Mesenteric fat pad (tissue), 1 donor: ENCODE measurements around the gene RASSF5. TPM values are rescaled to one million over a fixed set of nuclear protein-coding genes. Genes with fewer than 3 reads are reported as not detected.

ENCODE experiments used
- DNase-seq: peaks from one replicate; pipeline ENCODE4 v3.0.0-alpha.2; 2020; ENCODE audit warnings: low spot score
- total RNA-seq: library from RNA; stranded (reverse); fragmentation: NEBNext Ultra II Directional; extraction: Animal tissue kit (Norgen Biotek cat#: 25700); gene quantifications from one replicate; pipeline ENCODE4 v1.2.1, GENCODE V29; 2021
- donor health status: DM: yes; HTN: yes; CAD: no.

The RASSF5 gene
- total RNA-seq, 1 donor from 2014 or later: 11.4 TPM

DNA sequence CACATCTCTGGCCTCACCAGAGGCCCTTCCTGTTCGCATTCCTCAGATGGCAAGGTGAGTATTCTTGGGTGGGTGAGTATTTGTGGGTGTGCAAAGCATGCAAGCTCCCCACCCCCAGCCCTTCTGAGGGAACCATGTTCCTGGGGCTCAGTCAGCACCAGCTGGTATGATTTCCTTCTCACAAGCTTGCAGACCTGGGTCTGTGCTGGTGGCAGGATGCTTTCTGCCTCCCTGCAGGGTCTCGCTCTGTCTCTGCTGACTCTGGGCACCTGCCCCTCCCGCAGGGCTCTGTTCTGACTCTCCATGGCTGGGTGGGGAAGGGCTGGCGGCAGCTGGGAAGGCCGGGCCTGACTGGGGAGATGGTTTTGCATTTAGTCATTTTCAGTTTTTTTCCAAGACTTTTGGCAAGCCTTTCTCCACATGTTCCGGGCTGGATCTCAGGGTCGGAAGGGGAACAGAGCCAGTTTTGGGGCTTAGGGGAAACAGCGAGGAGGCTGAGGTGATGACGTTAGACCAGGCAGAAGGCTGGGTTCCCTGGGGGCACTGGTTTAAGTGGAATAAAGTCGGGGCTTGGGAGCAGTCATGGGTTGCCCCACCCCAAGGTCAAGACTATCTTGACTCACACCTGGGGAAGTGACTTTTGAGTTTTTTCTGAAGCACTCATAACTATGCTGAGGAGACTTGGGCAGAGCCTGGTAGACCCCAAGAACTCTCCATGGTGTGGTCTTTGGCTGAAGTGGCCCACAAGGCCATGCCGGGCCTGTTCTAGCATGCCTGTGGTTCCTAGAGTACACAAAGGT is 6.2 kb downstream of the RASSF5 start:
- no peak for DNase-seq

DNA sequence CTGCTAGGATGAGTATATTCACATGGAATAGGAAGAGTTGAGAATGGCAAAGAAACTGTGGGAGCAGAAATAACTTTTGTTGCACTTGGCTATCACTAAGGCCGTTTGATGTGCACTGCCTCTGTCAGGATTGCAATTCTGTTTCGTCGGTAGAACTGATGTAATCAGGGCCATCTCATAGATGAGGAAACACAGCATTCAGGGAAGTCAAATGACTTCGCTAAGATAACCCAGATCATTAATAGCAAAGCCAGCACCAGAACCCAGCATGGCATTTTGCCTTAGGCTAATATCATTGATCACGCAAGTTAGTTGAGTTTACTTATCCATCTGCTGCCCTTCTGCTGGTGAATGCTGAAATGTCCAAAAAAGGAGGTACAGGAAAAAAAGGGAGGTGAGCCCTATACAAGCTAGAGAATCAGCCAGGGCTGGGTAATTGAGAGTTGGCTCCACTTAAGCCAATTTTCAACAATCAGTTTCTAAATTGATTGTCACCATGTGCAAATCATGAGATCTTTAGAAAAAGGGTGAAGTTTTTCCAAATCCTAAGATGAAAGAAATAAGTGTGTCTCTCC is 7.6 kb downstream of the RASSF5 start:
- no peak for DNase-seq

DNA sequence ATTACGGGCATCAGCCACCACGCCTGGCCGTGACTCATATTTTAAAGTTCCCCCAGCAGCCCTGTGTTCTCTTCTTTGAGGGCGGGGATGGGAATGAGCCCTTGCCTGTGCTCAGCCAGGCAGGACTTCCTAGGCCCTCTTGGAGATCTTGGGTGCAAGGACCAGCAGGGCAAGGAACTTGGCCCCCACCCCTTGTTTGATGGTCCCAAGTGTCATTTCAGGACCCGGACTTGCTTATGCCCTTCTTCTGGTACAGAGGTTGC is 9.3 kb downstream of the RASSF5 start:
- no peak for DNase-seq

DNA sequence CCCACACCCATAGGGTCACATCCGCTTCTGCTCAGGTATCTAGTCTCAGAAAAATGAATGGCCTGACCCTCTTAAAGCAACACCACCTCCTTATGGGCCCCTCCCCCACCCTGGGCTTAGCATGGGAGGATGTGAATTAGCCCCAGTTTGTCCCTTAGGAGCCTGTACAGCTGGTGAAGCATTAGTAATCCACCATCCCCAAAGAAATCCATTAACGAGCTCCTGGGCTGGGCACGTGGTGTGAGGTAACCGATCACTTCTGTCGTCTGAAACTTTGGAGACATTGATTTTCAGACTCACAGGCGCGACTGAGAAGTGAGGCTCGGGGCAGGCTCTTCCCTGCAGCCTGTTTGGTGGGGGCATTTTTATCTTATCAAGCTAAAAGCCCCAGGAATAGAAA is 10.5 kb downstream of the RASSF5 start:
- no peak for DNase-seq

DNA sequence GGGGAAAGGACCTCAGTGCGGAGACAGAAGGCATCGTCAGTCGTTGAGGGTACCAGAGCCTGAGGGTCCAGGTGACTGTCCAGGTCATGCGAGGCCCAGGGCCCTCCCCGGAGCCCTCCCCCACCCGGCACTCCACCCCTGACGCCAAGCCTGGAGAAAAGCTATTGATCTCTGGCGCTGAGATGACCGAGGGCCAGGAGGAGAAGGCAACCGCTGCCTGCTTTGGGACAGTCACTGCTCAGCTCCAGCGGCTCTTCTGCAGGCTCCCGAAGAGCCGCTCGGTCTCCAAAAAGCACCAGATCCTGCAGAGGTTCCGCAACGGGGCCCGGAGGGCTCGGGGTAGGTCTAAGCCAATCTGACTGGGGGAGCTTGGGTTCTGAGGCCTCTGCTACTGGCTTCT is 10.9 kb downstream of the RASSF5 start:
- DNase-seq: no peak

DNA sequence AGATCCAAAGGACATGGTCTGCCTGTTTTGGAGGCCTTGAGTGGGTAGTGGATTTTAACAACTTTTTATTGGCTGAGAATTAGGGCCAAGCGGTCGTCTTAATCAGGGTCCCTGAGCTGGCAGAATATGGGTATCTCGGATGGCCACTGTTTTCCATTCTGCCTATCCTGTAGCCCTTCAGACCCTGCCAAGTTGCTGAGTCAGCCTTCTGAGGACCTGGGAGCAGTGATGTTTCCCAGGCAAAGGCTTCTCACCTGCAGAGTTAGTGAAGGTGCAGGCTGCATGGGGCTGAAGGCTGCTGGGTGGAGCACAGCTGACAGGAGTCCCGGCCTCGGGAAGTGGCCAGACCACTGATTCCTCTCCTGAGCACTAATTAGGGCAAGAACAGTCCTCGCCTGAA is 11.4 kb downstream of the RASSF5 start:
- no peak for DNase-seq

DNA sequence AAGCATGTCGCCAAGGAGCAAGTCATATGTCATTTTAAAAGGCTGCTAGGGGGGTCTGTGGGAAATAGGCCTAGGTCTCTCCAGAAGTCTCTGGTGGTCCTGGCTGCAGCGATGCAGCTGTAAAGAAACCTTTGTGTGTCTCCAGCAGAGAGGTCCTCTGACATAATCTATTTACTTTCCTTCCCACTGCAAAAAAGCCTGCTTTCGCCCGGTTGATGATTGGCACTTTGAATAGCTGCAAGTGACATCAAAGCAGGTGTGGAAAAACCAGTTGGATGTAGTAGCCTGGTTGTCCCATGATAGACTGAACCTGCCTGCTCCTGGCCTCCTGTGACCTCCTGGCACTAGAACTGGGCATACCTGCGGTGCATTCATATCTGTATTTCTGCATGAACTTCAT is 13.8 kb downstream of the RASSF5 start:
- DNase-seq: no peak

DNA sequence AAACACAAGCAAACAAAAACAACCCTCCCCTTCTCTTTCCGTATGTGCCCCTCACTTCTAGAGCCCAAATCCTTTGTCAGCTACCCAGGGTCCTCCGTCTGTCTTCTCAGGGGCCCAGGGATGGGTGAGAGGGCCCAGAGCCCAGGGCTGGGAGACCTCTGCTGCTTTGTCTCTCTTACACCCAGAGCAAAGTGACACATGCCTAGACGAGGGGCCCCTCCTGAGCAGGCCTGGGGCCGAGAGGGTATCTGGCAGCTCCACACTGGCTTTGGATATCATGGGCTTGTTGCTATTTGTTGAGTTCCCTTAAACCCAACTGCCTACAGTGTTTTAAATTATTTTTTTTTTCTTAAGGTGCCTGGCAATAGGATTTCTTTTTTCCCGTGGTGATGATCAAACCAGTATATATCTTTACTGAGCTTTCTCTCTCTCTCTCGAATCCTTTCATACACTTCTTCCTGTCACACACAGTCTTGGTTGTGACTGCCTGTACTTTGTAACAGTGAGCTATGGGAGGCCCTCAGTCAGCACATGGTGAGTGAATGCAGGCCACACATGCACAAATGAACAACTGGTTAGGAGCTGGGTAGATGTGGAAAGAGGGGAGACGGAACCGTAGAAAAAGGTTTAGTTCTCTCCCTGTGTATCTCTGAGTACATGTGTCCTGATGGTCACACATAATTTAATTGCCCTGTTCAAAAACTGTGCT is 14.5 kb downstream of the RASSF5 start:
- DNase-seq: no peak

DNA sequence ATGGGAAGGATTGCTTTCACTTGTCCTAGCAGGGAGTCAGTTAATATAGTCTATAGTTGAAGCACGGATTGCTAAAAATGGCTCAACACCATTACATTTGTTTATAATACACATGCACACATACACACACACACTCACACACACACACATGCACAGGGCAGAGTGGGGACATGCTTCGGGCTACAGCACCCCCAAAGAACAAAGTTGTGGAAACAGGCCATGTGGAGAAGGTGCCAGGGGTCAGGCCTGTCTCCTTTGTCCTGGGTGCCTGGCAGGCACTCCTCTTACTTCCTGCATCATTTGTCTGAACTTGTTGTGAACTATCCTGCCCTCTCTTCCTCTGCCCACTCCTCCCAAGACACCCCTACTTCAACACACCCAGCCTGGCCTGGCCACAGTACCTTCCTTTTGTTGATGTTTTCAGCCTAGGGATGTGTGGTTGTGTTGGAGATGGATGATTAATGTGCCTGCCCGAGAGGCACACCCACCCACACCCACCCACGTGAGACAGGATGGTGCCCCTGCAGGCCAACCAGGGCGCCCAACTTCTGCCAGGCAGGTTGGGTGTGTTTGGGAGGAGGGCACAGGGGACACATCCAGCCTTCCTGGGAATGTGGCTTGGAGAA is 17.5 kb downstream of the RASSF5 start:
- DNase-seq: no peak

DNA sequence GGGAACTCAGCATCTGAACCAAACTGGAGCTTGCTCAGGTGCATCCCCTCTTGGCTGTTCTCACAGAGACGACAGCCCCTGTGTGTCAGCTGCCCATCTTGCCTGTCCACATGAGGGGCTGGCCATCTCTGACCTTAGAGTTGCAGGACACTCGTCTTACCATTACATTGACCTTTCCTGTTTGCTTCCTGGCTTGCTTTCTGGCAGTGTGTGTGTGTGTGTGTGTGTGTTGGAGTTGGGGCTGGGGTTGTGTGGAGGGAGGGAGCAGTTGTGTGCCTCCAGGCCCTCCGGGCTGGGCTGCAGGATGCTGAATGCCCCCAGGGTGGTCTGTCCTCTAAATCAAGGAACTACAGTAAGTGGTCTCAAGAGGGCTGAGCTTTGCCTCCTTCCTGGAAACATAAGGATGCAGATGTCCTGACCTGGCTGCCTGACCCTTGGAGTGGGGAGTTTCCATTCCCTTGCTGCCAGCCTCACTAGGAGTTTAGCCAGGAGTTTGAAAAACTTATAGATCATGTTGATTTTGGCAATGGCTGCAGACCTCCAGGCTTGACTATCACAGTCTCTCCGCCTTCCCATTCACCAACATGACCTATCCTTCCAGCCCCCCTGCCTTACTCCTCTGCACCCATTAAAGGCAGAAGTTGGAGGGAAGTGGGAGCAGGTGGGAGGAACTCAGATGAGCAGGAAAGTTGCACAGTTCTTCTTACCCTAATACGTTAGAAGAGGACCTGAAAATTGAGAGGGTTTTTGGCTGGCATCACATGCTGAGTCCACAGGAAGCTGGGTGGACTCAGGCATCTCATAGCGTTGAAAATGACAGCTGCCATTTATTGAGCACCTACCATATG is 19.0 kb downstream of the RASSF5 start:
- DNase-seq: no peak

DNA sequence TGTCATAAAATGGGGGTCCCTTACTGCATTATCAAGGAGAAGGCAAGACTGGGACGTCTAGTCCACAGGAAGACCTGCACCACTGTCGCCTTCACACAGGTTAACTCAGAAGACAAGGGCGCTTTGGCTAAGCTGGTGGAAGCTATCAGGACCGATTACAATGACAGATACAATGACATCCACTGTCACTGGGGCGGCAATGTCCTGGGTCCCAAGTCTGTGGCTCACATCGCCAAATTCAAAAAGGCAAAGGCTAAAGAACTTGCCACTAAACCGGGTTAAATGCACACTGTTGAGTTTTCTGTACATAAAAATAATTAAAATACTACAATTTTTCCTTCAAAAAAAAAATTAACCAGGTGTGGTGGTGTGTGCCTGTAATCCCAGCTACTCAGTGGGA is 22.1 kb downstream of the RASSF5 start:
- DNase-seq: no peak

DNA sequence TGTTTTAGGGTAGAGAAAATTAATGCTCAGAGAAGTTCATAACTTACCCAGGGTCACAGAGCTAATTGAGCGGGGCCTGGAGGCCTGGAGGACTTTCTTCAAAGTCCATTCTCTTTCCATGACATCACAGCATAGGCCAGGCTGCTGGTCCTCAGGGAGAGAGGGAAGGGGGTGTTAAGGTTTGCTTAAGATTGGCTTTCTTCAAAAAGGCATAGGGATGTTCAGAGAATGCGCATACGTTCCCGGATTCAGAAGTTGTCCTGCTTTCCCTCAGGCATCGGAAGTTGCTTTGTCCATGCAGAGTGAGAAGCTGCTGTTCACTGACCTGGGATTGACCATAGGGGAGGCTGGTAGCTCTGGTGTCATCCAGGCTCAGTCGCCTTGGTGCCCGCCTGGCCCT is 25.0 kb downstream of the RASSF5 start:
- DNase-seq: no peak

DNA sequence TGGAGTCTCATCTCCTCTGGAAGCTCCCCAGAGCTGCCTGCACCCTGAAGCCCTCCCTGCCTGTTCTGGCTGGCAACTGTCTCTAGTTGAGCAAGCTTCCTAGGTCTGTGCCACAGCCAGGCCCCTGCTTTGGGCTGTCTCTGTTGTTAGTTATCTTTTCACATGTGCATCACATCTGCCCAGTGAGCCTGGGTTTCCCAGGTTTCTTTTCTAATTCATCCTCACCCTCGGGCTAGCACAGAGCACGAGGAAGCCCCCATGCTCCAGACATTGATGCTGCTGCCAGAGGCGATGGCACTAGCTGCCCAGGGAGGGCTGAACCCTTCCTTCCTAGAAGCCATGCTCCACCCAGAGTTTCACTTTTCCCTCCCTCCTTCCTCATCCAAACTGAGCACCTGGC is 27.2 kb downstream of the RASSF5 start:
- DNase-seq: no peak

DNA sequence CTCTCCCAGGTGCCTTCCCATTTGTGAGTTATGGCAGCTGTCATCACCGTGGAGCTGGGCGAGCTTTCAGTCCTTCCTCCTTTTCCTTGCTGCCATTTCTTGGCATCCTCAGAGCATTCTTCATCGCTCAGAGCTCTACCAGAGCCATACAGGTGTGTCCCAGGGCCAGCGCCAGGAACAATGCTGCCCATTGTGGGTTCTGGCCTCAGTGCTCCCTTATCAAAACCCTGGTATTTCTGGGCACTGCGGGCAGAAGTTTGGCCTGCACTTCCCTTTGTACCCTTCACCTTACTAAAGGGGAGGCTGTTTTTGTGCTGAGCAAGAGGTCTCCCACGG is 28.5 kb downstream of the RASSF5 start:
- DNase-seq: no peak

DNA sequence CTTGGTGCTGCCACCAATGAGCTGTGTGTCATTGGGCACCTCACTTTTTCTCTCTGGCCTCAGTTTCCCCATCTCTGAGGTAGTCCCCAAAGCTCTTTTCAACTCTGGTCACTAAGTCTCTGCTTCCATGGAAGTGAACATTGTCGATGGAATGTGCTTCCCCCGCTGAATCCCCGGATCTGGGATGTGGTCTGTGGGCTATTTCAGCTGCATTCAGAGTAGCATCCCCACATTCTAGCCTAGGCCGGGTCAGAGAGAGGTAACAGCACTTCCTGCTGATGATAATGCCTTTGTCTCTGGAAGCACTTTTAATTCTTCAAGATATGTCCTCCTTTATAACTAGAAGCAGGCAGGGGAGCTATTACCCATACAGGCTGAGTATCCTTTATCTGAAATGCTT is 29.8 kb downstream of the RASSF5 start:
- no peak for DNase-seq

DNA sequence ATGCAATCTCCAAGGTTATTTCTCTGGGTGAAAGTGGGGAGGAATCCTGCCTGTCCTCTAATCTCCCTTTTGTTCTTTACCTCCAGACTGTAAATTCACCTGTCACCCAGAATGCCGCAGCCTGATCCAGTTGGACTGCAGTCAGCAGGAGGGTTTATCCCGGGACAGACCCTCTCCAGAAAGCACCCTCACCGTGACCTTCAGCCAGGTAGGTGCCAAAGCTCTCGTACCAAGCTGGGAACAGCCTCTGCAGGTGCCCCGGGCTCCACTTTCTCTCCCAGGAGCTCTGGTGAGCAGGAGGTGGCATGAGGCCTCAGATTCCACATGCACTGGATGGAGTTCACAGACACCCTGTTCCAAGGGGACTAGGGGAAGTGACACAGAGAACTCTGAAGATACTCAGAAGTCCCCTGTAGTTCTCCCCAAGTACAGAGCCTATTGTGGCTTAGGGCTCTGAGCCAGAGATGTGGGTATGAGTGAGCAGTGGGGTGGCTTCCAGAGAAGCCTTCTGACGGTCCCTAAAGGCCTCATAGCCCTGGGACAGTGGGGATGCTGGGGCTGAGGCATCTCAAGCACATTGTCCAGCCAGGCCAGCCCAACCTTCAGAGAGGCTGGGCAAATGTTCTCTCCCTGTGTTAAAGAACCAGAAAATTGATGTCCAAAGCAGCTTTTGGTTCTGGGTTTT is 30.9 kb downstream of the RASSF5 start:
- no peak for DNase-seq

DNA sequence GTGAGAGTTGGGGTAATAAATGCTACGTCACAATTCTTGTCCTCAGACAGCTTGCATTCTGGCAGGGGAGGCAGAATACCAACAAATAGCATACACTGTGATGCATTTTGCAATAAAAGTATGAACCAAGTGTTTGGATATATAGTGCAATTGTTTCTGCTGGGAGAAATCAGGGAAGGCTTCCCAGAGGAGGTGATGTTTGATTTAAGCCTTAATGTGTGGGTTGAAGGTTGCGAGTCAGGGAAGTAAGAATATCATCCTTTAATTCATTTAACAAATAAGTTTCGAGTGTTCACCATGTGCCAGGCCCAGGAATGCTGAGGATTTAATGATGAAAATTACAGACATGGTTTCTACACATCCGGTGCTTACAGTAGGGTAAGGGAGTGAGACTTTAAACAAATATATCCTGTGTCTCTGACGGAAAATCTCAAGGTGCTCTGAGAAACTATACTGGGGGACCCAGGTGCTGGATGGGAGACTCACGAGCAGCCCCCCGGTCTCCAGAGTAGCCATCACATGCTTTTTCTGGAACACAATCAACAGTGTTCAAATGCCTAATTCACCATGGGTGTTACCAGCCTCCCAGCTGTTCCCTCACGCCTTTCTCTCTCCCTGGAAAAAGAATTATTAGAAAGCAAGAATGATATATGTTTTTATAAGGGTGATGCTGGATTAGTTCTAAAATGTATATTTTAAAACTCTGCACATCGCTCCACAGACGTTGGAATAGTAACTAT is 31.7 kb downstream of the RASSF5 start:
- DNase-seq: no peak

DNA sequence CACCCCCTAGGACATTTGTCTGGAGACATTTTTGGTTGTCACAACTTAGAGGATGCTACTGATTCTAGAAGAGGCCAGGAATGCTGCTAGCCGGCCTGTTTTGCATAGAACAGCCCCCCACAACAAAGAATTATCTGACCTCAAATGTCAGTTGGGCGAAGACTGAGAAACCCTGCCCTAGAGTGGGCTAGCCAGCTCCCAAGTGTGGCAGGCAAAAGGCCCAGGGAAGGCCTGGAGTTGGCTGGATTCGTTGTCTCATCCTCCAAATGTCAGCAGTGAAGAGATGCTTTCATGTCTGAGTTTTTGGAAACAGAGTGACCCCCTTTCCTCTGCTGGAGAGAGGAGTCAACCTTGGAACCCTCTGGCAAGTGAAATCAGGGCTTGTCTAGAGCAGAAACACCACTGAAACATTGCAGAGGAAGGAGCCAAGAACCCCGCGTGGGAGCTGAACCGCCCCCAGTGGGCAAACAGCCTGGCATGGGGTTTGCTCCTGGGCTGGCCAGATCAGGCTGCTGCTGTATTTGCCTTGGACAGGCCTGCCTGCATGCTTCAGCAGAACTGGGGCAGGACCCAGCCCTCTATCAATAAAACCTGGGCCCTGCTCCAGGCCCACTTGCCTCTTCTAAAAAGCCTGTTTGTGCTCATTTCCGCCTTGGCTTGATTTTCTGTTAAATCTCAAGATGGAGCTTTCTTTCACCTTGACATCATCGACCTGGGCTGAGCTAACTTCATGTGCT is 32.9 kb downstream of the RASSF5 start:
- no peak for DNase-seq

DNA sequence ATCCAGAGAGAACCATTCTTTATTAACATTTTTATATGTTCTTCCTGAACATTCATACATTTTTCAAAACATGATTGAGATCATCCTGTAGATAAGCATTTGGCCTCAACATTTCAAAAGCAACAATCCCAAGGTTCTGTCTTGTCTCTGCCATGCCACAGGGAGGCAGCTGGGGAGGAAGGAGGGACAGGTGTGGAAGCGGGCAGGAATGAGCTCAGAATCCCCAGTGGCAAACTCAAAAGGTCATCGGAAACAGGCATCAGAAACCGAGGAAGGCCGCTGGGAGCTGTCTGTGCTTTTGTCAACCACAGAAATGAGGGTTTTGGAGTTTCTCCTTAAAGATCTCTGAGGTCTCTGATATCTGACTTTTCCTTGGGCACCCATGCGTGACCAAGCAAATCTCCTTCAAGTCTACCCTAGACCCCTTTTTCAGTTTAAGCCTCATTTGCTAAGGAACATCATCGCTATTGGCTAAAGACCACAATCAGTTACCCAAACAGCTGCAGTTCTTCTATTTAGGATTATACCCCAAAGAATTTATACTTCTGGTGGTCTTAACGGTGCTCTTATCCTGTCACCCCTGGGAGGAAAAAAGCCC is 34.0 kb downstream of the RASSF5 start:
- DNase-seq: no peak
